ENCODE measurements around the gene GBP3. TPM values are rescaled to one million over a fixed set of nuclear protein-coding genes. Genes with fewer than 3 reads are reported as not detected.
A peak's percentile ranks its signal among the peaks of the same experiment; 100 is the strongest.
"Not testable (repeated sequence)": the region's sequence is repeated elsewhere in the genome, so short reads cannot be mapped to it uniquely, and the experiment has no call there.

GBP3 gene
- total and polyA plus RNA-seq, 2 donors, result 10.2 to 55.4 TPM

- Histone ChIP-seq H3K4me1 (ENCODE audit: insufficient read depth) (no peaks in the 10 kb centered on the region), H3K27ac (ENCODE audit: low read depth) (no peak overlapping the region), H3K4me3 (ENCODE audit: low read depth, low read length) (no peak overlapping the region), H3K36me3 (ENCODE audit: insufficient read depth) (no peaks in the 10 kb centered on the region)
- DNase-seq (ENCODE audit: extremely low spot score), result no peak
- WGBS, result 56% methylated on average over 3 of the region's 3 CpGs
Measured at GRCh38 chr1:89047734-89048133, 25.1 kb upstream of the GBP3 start.

DNA sequence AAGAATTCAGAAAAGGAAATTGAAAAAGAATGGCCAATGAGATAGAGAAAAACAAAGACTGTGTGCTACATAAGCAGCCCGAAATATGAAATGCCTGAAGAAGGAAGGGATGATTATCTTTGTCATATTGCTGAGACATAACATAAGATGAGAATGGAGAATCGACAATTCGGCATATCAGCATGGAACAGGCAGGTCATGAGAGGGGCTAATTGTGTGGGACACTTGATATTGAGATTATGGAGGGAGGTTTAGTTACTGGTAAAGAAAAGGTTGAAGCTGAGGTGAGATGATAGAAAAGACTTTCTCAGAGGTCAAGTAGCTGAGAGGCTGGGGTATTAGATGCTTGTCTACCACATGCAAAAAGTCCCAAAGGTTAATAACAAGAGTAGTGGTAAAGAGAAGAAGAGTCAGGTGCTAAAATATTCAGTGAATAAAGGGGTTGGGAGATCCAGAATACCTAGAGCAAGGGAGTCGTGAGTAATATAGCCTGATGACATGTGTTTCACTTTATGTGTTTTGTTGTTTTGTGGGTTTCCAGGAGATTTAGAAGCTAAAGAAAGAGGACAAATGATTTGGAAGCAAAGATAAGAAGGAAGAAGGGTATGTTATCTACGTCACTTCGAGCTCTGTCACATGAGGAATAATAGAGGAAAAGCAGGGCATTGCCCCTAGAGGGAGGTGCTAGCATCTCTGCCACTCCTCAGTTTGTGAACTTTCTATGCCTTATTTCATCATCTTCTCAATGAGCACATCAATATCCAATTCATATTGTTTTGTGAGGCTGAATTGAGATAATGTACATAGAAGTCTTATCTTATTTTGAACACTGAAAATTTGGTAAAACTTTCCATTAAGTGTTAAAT is 23.9 kb upstream of the GBP3 start:
- WGBS, result 79% methylated on average over 6 of the region's 6 CpGs
- H3K27ac ChIP-seq (ENCODE audit: low read depth); H3K4me1 ChIP-seq (ENCODE audit: insufficient read depth): not testable (repeated sequence)

DNA sequence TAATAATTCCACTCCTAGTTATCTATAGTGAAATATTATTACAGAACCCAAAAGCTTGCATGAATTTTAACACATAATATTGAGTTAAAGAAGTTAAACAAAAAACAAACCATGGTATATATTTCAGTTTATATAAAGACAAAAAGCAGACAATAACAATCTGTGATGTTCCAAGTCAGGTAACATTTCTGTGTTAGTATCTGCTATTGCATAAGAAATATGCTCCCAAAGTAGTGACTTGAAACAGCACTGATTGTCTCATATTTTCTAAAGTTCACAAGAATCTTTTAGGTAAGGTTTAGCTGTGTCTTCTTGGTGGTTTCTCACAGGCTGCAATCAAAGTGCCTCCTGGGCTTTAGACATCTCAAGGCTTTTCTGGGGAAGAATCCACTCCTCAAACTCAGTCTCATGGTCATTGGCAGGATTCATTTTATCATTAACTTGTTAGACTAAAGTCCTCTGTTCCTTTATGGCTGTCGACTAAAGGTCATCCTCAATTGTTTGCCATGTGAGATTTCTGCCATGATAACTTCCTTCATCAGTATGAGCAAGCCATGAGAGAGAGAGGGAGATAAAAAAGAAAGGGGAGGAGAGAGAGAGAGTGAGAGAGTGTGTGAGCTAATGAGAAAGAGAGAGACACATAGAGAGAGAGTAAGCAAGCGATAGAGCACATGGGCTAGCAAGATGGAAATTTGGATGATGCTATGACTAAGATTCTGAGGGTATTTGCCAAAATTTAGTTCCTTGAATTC is 22.5 kb upstream of the GBP3 start:
- 63% methylated on average over 2 of the region's 2 CpGs for WGBS
- DNase-seq (ENCODE audit: extremely low spot score), result no peak
- H3K36me3 ChIP-seq (ENCODE audit: insufficient read depth), result no peaks in the 10 kb centered on the region
- H3K27ac ChIP-seq (ENCODE audit: low read depth), result no peak overlapping the region
- no peaks in the 10 kb centered on the region for H3K4me1 ChIP-seq (ENCODE audit: insufficient read depth)
- no peak overlapping the region for H3K4me3 ChIP-seq (ENCODE audit: low read depth, low read length)

More for the DNA sequence above, 23.9 kb upstream of the GBP3 start:
- not testable (repeated sequence) for DNase-seq (ENCODE audit: extremely low spot score); H3K36me3 ChIP-seq (ENCODE audit: insufficient read depth); H3K4me3 ChIP-seq (ENCODE audit: low read depth, low read length)

DNA sequence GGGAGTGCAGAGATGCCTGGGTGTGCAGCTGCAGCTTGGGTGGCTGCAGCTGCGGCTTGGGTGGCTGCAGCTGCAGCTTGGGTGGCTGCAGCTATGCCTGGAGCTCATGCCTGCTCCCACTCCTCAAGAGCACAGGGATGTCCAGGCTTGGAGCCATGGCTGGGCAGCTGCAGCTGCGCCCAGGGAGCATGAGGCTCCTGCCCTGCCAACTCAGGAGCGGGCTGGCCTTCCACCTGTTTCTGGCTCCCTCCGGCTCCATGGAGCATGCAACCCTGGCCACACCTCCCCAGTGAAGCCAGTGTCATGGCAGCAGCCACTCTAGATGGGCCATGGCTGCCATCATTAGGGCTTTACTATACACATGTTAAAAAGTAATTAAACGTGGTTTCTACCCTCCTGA is 21.3 kb upstream of the GBP3 start:
- no peaks in the 10 kb centered on the region for H3K4me1 ChIP-seq (ENCODE audit: insufficient read depth)
- no peak overlapping the region for H3K4me3 ChIP-seq (ENCODE audit: low read depth, low read length)
- 80% methylated on average over 5 of the region's 5 CpGs for WGBS
- no peaks in the 10 kb centered on the region for H3K36me3 ChIP-seq (ENCODE audit: insufficient read depth)
- H3K27ac ChIP-seq (ENCODE audit: low read depth), result no peak overlapping the region
- DNase-seq (ENCODE audit: extremely low spot score), result no peak

GRCh38 chr1:89042491-89042890 is 19.8 kb upstream of the GBP3 start:
- 96% methylated on average over 7 of the region's 7 CpGs for WGBS
- no peak for DNase-seq (ENCODE audit: extremely low spot score)
- H3K36me3 ChIP-seq (ENCODE audit: insufficient read depth), result no peaks in the 10 kb centered on the region
- H3K4me3 ChIP-seq (ENCODE audit: low read depth, low read length), result no peak overlapping the region
- no peak overlapping the region for H3K27ac ChIP-seq (ENCODE audit: low read depth)
- no peaks in the 10 kb centered on the region for H3K4me1 ChIP-seq (ENCODE audit: insufficient read depth)

DNA sequence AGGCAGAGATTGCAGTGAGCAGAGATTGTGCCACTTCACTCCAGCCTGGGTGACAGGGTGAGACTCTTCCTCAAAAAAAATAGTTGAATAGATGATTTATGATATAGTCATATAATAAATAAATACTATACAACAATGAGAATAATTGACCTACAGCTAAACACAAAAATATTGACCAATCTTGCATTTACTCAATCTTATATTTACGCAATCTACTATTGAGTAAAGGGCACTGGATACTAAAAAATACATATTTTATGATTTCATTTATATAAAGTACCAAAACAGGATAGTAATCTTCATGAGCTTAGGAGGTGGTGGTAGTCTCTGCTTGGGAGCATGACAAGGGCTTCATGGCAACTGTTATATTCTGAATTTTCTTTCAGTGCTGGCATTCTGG is 19.1 kb upstream of the GBP3 start:
- Histone ChIP-seq H3K36me3 (ENCODE audit: insufficient read depth) (no peaks in the 10 kb centered on the region), H3K4me1 (ENCODE audit: insufficient read depth) (no peaks in the 10 kb centered on the region), H3K4me3 (ENCODE audit: low read depth, low read length) (no peak overlapping the region), H3K27ac (ENCODE audit: low read depth) (no peak overlapping the region)
- no peak for DNase-seq (ENCODE audit: extremely low spot score)
- WGBS, result 98% methylated on average over 1 of the region's 1 CpG

- Histone ChIP-seq H3K27ac (ENCODE audit: low read depth) (no peak overlapping the region), H3K4me3 (ENCODE audit: low read depth, low read length) (no peak overlapping the region), H3K36me3 (ENCODE audit: insufficient read depth) (no peaks in the 10 kb centered on the region), H3K4me1 (ENCODE audit: insufficient read depth) (no peaks in the 10 kb centered on the region)
- WGBS, result 72% methylated on average over 3 of the region's 3 CpGs
- DNase-seq (ENCODE audit: extremely low spot score), result no peak
Measured at GRCh38 chr1:89041119-89041641, 18.5 kb upstream of the GBP3 start.

GRCh38 chr1:89040315-89040626 is 17.6 kb upstream of the GBP3 start:
- WGBS, result 97% methylated on average over 1 of the region's 1 CpG
- no peak for DNase-seq (ENCODE audit: extremely low spot score)
- Histone ChIP-seq H3K4me3 (ENCODE audit: low read depth, low read length) (no peak overlapping the region), H3K36me3 (ENCODE audit: insufficient read depth) (no peaks in the 10 kb centered on the region), H3K27ac (ENCODE audit: low read depth) (no peak overlapping the region), H3K4me1 (ENCODE audit: insufficient read depth) (no peaks in the 10 kb centered on the region)

DNA sequence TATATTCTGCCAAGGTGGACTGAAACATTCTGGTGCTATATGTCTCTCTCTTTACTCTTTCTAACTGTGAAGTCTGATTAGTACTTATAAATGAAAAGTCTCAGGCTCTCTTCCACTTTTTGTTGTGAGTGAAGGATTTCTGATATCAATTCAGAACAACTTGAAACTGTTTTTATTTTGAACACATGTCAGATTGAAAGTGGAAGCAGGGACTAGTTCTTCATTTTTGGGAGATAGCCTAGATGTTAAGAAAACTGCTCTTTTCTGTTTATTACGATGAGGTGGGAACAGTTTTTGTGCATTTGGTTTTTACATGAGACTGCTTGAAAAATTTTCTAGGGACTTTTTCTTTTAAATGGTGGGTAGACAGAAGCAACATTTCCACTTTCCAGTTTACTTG is 14.5 kb upstream of the GBP3 start:
- Histone ChIP-seq H3K4me3 (ENCODE audit: low read depth, low read length) (no peak overlapping the region), H3K4me1 (ENCODE audit: insufficient read depth) (no peaks in the 10 kb centered on the region), H3K36me3 (ENCODE audit: insufficient read depth) (no peaks in the 10 kb centered on the region), H3K27ac (ENCODE audit: low read depth) (no peak overlapping the region)
- DNase-seq (ENCODE audit: extremely low spot score), result no peak
- WGBS, result 84% methylated on average over 1 of the region's 1 CpG

GRCh38 chr1:89035080-89035479 is 12.4 kb upstream of the GBP3 start:
- 82% methylated on average over 1 of the region's 1 CpG for WGBS
- Histone ChIP-seq H3K36me3 (ENCODE audit: insufficient read depth) (no peaks in the 10 kb centered on the region), H3K4me1 (ENCODE audit: insufficient read depth) (no peaks in the 10 kb centered on the region), H3K27ac (ENCODE audit: low read depth) (no peak overlapping the region), H3K4me3 (ENCODE audit: low read depth, low read length) (no peak overlapping the region)
- DNase-seq (ENCODE audit: extremely low spot score), result no peak

GRCh38 chr1:89034004-89034403 is 11.3 kb upstream of the GBP3 start:
- not testable (repeated sequence) for H3K36me3 ChIP-seq (ENCODE audit: insufficient read depth); H3K4me1 ChIP-seq (ENCODE audit: insufficient read depth); H3K4me3 ChIP-seq (ENCODE audit: low read depth, low read length); DNase-seq (ENCODE audit: extremely low spot score); H3K27ac ChIP-seq (ENCODE audit: low read depth)
- WGBS, result 90% methylated on average over 5 of the region's 5 CpGs

- H3K27ac ChIP-seq (ENCODE audit: low read depth); H3K4me1 ChIP-seq (ENCODE audit: insufficient read depth); H3K36me3 ChIP-seq (ENCODE audit: insufficient read depth); H3K4me3 ChIP-seq (ENCODE audit: low read depth, low read length); DNase-seq (ENCODE audit: extremely low spot score): not testable (repeated sequence)
- 82% methylated on average over 2 of the region's 2 CpGs for WGBS
Measured at GRCh38 chr1:89029051-89029450, 6.4 kb upstream of the GBP3 start.

DNA sequence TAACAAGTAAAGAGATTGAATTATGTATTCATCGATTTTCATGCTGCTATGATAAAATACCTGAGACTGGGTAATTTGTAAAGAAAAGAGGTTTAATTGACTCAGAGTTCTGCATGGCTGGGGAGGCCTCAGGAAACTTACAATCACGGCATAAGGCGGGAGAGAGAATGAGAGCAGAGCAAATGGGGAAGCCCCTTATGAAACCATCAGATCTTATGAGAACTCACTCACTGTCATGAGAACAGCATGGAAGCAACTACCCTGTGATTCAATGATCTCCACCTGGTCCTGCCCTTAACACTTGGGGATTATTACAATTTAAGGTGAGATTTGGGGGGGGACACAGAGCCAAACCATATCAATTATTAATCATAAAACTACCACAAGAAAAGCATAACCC is 3.3 kb upstream of the GBP3 start:
- Histone ChIP-seq H3K4me3 (ENCODE audit: low read depth, low read length) (no peak overlapping the region), H3K27ac (ENCODE audit: low read depth) (no peak overlapping the region), H3K36me3 (ENCODE audit: insufficient read depth) (no peaks in the 10 kb centered on the region), H3K4me1 (ENCODE audit: insufficient read depth) (no peaks in the 10 kb centered on the region)
- DNase-seq (ENCODE audit: extremely low spot score), result no peak
- WGBS, result 95% methylated on average over 3 of the region's 3 CpGs

GRCh38 chr1:89023026-89023425 is 360 bp upstream of the GBP3 start:
- Histone ChIP-seq H3K4me3 (ENCODE audit: low read depth, low read length) (no peak overlapping the region), H3K4me1 (ENCODE audit: insufficient read depth) (peaks cover 6% of the 10 kb centered on the region), H3K36me3 (ENCODE audit: insufficient read depth) (no peaks in the 10 kb centered on the region), H3K27ac (ENCODE audit: low read depth) (peak overlapping the region; percentile 90)
- no peak for DNase-seq (ENCODE audit: extremely low spot score)
